Right ventricle myocardium superior (tissue), 1 donor: ENCODE data around the gene ATP5F1A. TPM values are rescaled to one million over a fixed set of nuclear protein-coding genes. Genes with fewer than 3 reads are reported as not detected.

Source experiments
- total RNA-seq: library from RNA; stranded (reverse); fragmentation: NEBNext Ultra II Directional; extraction: Animal tissue kit (Norgen Biotek cat#: 25700); gene quantifications from one replicate; pipeline ENCODE4 v1.2.1, GENCODE V29; 2021
- donor health status: DM: no; HTN: yes; CAD: no; lungs with severe emphysema.

Gene ATP5F1A
- total RNA-seq, 1 donor from 2014 or later: 1,824 TPM

Other genes with a start within 250 kb of the ATP5F1A start
- 18.9 TPM for gene EPG5, start 131.0 kb downstream of the ATP5F1A start, total RNA-seq
- 2.4 TPM for gene PSTPIP2, start 26.0 kb downstream of the ATP5F1A start, total RNA-seq
- 5.5 TPM for gene HAUS1, start 6.1 kb upstream of the ATP5F1A start, total RNA-seq